Panc1 (cell line): ENCODE data around the gene ECD.

ENCODE experiments used
- CTCF ChIP-seq: fragments of 450-650 bp; IDR thresholded peaks from 2 replicates; pipeline ENCODE4 v1.5.1; 2017; ENCODE audit warnings: mild to moderate bottlenecking
- SIN3A ChIP-seq: IDR thresholded peaks from 2 replicates; pipeline ENCODE4 v1.6.1; 2012; ENCODE audit warnings: low read depth, mild to moderate bottlenecking, low read length, moderate library complexity, borderline replicate concordance; ENCODE audit not compliant: insufficient read depth
- TCF7L2 ChIP-seq: IDR thresholded peaks from 2 replicates; pipeline ENCODE4 v1.6.1; 2011; ENCODE audit warnings: mild to moderate bottlenecking, low read depth, low read length, inconsistent platforms
- TF ChIP-seq, protein P1 (sequence below), 2 experiments: IDR thresholded peaks; 2 replicates each; pipeline ENCODE4 v1.6.1; 2011 to 2012; ENCODE audit warnings: low read depth in 2 of 2, control low read depth in 1 of 2, low read length in 1 of 2, mild to moderate bottlenecking in 1 of 2, moderate library complexity in 1 of 2; ENCODE audit not compliant: insufficient read depth in 1 of 2

GRCh38 chr10:73207883-73208282 is 40.1 kb upstream of the ECD start:
- TF ChIP-seq, protein P1, sequence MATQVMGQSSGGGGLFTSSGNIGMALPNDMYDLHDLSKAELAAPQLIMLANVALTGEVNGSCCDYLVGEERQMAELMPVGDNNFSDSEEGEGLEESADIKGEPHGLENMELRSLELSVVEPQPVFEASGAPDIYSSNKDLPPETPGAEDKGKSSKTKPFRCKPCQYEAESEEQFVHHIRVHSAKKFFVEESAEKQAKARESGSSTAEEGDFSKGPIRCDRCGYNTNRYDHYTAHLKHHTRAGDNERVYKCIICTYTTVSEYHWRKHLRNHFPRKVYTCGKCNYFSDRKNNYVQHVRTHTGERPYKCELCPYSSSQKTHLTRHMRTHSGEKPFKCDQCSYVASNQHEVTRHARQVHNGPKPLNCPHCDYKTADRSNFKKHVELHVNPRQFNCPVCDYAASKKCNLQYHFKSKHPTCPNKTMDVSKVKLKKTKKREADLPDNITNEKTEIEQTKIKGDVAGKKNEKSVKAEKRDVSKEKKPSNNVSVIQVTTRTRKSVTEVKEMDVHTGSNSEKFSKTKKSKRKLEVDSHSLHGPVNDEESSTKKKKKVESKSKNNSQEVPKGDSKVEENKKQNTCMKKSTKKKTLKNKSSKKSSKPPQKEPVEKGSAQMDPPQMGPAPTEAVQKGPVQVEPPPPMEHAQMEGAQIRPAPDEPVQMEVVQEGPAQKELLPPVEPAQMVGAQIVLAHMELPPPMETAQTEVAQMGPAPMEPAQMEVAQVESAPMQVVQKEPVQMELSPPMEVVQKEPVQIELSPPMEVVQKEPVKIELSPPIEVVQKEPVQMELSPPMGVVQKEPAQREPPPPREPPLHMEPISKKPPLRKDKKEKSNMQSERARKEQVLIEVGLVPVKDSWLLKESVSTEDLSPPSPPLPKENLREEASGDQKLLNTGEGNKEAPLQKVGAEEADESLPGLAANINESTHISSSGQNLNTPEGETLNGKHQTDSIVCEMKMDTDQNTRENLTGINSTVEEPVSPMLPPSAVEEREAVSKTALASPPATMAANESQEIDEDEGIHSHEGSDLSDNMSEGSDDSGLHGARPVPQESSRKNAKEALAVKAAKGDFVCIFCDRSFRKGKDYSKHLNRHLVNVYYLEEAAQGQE (IDR thresholded peaks at IDR 0.05; ENCODE audit: insufficient read depth in 1 of 2, low read depth in 2 of 2, low read length in 1 of 2), result no peak
- TF ChIP-seq CTCF (no peak), SIN3A (no peak), TCF7L2 (no peak)
